Muscle layer of duodenum (tissue), 2 donors: ENCODE results near the gene CHST4.
"Not testable (repeated sequence)": the region's sequence is repeated elsewhere in the genome, so short reads cannot be mapped to it uniquely, and the experiment has no call there.

Source experiments
- H3K27ac ChIP-seq: one replicate; pipeline ENCODE4 v1.7.0; 2013; ENCODE audit warnings: mild to moderate bottlenecking, low read length
- H3K27me3 ChIP-seq: one replicate; pipeline ENCODE4 v1.7.0; 2013; ENCODE audit warnings: low read depth, mild to moderate bottlenecking, control low read depth, low read length
- H3K36me3 ChIP-seq, 2 donors: one replicate each; pipeline ENCODE4 v1.7.0; 2013; ENCODE audit warnings: low read length in 2 of 2, control low read depth in 1 of 2, mild to moderate bottlenecking in 1 of 2; ENCODE audit not compliant: insufficient read depth in 2 of 2, control insufficient read depth in 1 of 2
- H3K4me1 ChIP-seq, 2 donors: one replicate each; pipeline ENCODE4 v1.7.0; 2013; ENCODE audit warnings: low read length in 2 of 2, mild to moderate bottlenecking in 2 of 2, control low read depth in 1 of 2, moderate library complexity in 1 of 2; ENCODE audit not compliant: insufficient read depth in 2 of 2, control insufficient read depth in 1 of 2
- H3K4me3 ChIP-seq, 2 donors: one replicate each; pipeline ENCODE4 v1.7.0; 2013; ENCODE audit warnings: low read length in 2 of 2, low read depth in 1 of 2, mild to moderate bottlenecking in 1 of 2
- H3K9me3 ChIP-seq, 2 donors: one replicate each; pipeline ENCODE4 v1.7.0; 2013; ENCODE audit warnings: low read length in 2 of 2, control low read depth in 1 of 2, mild to moderate bottlenecking in 1 of 2; ENCODE audit not compliant: control insufficient read depth in 1 of 2
- donor health status: healthy.

CHST4 gene

DNA sequence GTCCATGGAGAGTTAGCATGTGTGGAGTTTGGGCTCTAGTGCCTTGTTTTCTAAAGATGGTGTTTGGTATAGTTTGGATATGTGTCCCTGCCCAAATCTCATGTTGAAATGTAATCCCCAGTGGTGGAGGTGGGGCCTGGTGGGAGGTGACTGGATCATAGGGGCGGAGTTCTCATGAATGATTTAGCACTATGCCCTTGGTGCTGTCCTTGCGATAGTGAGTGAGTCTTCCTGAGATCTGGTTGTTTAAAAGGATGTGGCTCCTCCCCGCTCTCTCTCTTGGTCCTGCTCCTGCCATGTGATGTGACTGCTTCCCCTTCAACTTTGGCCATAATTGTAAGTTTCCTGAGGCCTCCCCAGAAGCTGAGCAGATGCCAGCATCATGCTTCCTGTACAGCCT is 28.2 kb upstream of the CHST4 start:
- Histone ChIP-seq H3K27ac (no peak overlapping the region), H3K9me3 (no peaks in the 10 kb centered on the region), H3K36me3 (no peaks in the 10 kb centered on the region), H3K27me3 (no peaks in the 10 kb centered on the region), H3K4me1 (no peaks in the 10 kb centered on the region), H3K4me3 (no peak overlapping the region)

- Histone ChIP-seq H3K27me3 (no peaks in the 10 kb centered on the region), H3K27ac (no peak overlapping the region), H3K9me3 (no peaks in the 10 kb centered on the region), H3K36me3 (no peaks in the 10 kb centered on the region), H3K4me1 (no peaks in the 10 kb centered on the region), H3K4me3 (no peak overlapping the region)
Measured at GRCh38 chr16:71499775-71500364, 26.4 kb upstream of the CHST4 start.

DNA sequence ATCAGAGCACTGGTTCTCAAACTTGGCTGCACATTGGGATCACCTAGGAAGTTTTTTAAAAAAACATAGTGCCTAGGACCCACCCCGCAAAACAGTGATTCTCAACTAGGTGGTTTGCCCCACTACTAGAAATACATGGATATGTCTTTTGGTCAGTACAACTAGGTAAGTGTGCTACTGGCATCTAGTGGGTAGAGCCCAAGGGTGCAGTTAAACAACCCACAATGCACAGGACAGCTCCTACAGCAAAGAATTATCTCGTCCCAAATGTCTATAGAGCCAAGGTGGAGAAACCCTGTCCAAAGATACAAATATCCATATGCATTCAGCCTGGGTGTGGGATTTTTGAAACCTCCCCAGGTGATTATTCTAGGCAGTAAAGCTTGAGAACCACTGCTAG is 25.3 kb upstream of the CHST4 start:
- Histone ChIP-seq H3K9me3 (no peaks in the 10 kb centered on the region), H3K36me3 (no peaks in the 10 kb centered on the region), H3K27me3 (no peaks in the 10 kb centered on the region), H3K4me3 (no peak overlapping the region), H3K4me1 (no peaks in the 10 kb centered on the region), H3K27ac (no peak overlapping the region)

DNA sequence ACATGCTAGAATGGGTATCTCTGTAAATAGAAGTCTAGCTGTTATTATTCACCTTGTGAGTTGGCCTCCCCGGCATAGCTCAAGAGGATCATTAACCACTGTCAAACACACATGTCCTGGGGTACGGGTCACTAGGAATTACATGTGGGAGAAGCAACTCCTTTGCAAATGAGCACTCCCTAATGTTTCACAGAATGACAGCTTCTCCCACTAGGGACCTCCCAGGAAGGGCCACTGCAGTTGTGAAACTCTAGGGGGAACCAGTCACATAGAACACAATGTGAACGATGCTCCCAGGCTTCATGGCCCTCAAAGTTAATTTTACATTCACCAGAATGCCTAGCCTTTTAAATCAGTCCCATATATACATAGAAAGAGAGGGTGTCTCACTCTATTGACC is 24.7 kb upstream of the CHST4 start:
- no peaks in the 10 kb centered on the region for H3K4me1 ChIP-seq
- no peaks in the 10 kb centered on the region for H3K9me3 ChIP-seq
- H3K4me3 ChIP-seq, result no peak overlapping the region
- no peaks in the 10 kb centered on the region for H3K36me3 ChIP-seq
- no peaks in the 10 kb centered on the region for H3K27me3 ChIP-seq
- H3K27ac ChIP-seq, result no peak overlapping the region

DNA sequence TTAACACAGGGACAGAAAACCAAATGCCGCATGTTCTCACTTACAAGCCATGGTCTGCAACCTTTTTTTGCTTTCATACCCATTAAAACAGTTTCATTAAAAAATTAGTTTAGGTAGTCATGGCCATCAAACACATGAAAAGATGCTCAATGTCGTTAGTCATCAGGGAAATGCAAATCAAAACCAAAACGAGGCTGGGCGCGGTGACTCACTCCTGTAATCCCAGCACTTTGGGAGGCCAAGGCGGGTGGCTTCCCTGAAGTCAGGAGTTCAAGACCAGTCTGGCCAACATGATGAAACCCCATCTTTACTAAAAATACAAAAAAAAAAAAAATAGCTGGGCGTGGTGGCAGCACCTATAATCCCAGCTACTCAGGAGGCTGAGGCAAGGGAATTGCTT is 22.2 kb upstream of the CHST4 start:
- not testable (repeated sequence) for H3K9me3 ChIP-seq, H3K36me3 ChIP-seq, H3K4me1 ChIP-seq, H3K4me3 ChIP-seq, H3K27me3 ChIP-seq, H3K27ac ChIP-seq

DNA sequence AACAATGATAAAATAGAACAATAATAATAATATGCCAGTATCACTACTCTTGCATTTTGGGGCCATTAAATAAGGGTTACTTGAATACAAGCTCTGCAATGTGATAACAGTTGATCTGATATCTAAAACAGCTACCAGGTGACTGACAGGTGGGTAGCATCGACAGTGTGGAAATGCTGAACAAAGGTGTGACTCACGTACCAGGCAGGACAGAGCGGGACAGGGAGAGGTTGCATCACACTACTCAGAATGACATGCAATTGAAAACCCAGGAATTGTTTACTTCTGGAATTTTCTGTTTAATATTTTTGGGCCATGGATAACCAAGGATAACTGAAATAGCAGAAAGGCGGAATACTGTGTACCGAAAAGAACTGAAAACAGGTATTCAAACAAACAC is 21.3 kb upstream of the CHST4 start:
- no peak overlapping the region for H3K27ac ChIP-seq

GRCh38 chr16:71507061-71507460 is 19.2 kb upstream of the CHST4 start:
- no peaks in the 10 kb centered on the region for H3K27me3 ChIP-seq
- H3K27ac ChIP-seq, result no peak overlapping the region
- H3K36me3 ChIP-seq, result no peaks in the 10 kb centered on the region
- H3K4me3 ChIP-seq, result no peak overlapping the region
- H3K9me3 ChIP-seq, result no peaks in the 10 kb centered on the region
- no peaks in the 10 kb centered on the region for H3K4me1 ChIP-seq

More for the DNA sequence above, 21.3 kb upstream of the CHST4 start:
- Histone ChIP-seq H3K9me3 (no peaks in the 10 kb centered on the region), H3K27me3 (no peaks in the 10 kb centered on the region), H3K4me3 (no peak overlapping the region), H3K4me1 (no peaks in the 10 kb centered on the region), H3K36me3 (no peaks in the 10 kb centered on the region)

- Histone ChIP-seq H3K36me3 (no peaks in the 10 kb centered on the region), H3K27ac (no peak overlapping the region), H3K4me3 (no peak overlapping the region), H3K27me3 (no peaks in the 10 kb centered on the region), H3K9me3 (no peaks in the 10 kb centered on the region), H3K4me1 (no peaks in the 10 kb centered on the region)
Measured at GRCh38 chr16:71513302-71513701, 12.9 kb upstream of the CHST4 start.

DNA sequence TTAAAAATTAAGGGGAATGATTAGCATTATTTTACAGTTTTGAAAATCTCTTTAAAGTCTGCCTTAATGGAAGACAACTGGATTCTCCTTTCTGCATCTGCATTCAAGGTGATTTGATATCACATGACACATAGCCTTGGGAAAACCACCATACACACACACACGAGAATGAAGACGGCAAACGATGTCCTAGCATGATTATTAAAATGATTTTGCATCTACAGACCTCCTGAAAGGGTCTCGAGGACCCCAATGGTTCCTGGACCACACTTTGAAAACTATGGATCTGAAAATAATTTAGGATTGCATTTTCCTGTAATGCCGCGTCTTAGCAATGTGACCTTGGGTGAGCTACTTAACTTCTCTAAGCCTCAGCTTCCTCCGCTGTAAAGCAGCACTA is 11.8 kb upstream of the CHST4 start:
- Histone ChIP-seq H3K27me3 (no peaks in the 10 kb centered on the region), H3K4me1 (no peaks in the 10 kb centered on the region), H3K4me3 (no peak overlapping the region), H3K27ac (no peak overlapping the region), H3K9me3 (no peaks in the 10 kb centered on the region), H3K36me3 (no peaks in the 10 kb centered on the region)

- Histone ChIP-seq H3K27ac (no peak overlapping the region), H3K36me3 (no peaks in the 10 kb centered on the region), H3K4me3 (no peak overlapping the region), H3K27me3 (no peaks in the 10 kb centered on the region), H3K4me1 (no peaks in the 10 kb centered on the region), H3K9me3 (no peaks in the 10 kb centered on the region)
Measured at GRCh38 chr16:71515026-71515425, 11.2 kb upstream of the CHST4 start.

GRCh38 chr16:71520550-71520949 is 5.7 kb upstream of the CHST4 start:
- Histone ChIP-seq H3K4me1 (no peaks in the 10 kb centered on the region), H3K27ac (no peak overlapping the region), H3K36me3 (no peaks in the 10 kb centered on the region), H3K9me3 (no peaks in the 10 kb centered on the region), H3K4me3 (no peak overlapping the region), H3K27me3 (no peaks in the 10 kb centered on the region)
